Activated B cell treated with CpG ODN at 0.5 μM for 24 hours (primary cell): Measurements from ENCODE around the gene MSL1. TPM values are rescaled to one million over a fixed set of nuclear protein-coding genes. Genes with fewer than 3 reads are reported as not detected.

Source experiments
- ATAC-seq: fragments of 200-7000 bp; cut with Tn5 transposase; one replicate; pipeline ENCODE4 v1.10.0; 2021; ENCODE audit warnings: low read depth, mild to moderate bottlenecking, moderate library complexity
- CTCF ChIA-PET: fragments of 350-600 bp; sonication (Branson Sonifier 250); formaldehyde crosslinking; loops from one replicate; lab custom pipeline; 2021; ENCODE audit warnings: antibody characterized with exemption; lab: Charles Lee
- POLR2A ChIA-PET: fragments of 350-600 bp; sonication (Branson Sonifier 250); formaldehyde crosslinking; loops from one replicate; lab custom pipeline; 2021; ENCODE audit warnings: antibody characterized with exemption; lab: Charles Lee
- DNase-seq: peaks from one replicate; pipeline ENCODE4 v3.0.0; 2022
- H3K27ac Mint-ChIP-seq: one replicate; pipeline ENCODE4 v1.8.0; 2020; ENCODE audit warnings: mixed read lengths
- H3K27me3 Mint-ChIP-seq: one replicate; pipeline ENCODE4 v1.8.0; 2021; ENCODE audit warnings: mixed read lengths
- H3K36me3 Mint-ChIP-seq: one replicate; pipeline ENCODE4 v1.8.0; 2021; ENCODE audit warnings: low read depth, mixed read lengths
- H3K4me1 Mint-ChIP-seq: one replicate; pipeline ENCODE4 v1.8.0; 2021; ENCODE audit warnings: mixed read lengths
- H3K4me3 Mint-ChIP-seq: one replicate; pipeline ENCODE4 v1.8.0; 2020; ENCODE audit warnings: mild to moderate bottlenecking, mixed read lengths
- H3K9me3 Mint-ChIP-seq: one replicate; pipeline ENCODE4 v1.8.0; 2020; ENCODE audit warnings: mixed read lengths
- CTCF ChIP-seq: fragments of 200-600 bp; IDR thresholded peaks from one replicate; pipeline ENCODE4 v1.8.0; 2022; ENCODE audit warnings: antibody characterized with exemption, mild to moderate bottlenecking
- intact Hi-C: fragments of 100-400 bp; cut with micrococcal nuclease; formaldehyde crosslinking; loops from one replicate; pipeline ENCODE4 v1.15.1; 2024
- total RNA-seq: library from RNA; stranded (reverse); gene quantifications from 2 replicates; pipeline ENCODE4 v1.2.3, GENCODE V29; 2022

The MSL1 gene
- total RNA-seq, 1 donor from 2014 or later = 101 TPM

DNA sequence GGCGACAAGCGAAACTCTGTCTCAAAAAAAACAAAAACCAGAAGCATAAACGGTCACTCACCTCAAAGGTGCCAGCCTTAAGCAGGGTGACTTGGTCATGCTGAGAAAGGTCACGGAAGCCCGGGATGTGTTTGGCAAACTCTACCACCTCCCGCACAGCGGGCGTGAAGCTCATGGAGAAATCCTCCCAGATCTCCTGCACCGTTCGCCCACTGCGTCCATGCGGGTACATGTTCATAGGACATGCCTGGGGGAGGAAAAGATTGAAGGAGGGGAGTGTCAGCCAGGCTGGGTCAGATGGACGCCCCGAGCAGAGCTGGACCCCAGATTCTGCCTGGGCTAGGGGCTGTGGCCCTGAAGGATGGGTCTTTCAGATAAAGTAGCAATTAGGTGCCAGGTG lies 26.9 kb upstream of the MSL1 start:
- H3K4me3 Mint-ChIP-seq = no peak overlapping the region
- no peak for ATAC-seq
- no peaks in the 10 kb centered on the region for H3K27me3 Mint-ChIP-seq
- no peak for DNase-seq
- H3K27ac Mint-ChIP-seq = peak overlapping the region; percentile 90
- peaks cover 56% of the 10 kb centered on the region for H3K4me1 Mint-ChIP-seq
- intact Hi-C loops = loop anchor here (5.0 kb wide), 1 partner anchor 1243 kb away; the partner anchor contains the start of gene RPL23
- ChIA-PET CTCF (interaction anchor here (1.7 to 9.1 kb wide), 2 partner anchors 9 to 17 kb away, joined by 9 to 79 read pairs; no protein-coding TSS in a partner anchor), POLR2A (interaction anchor here (1.0 to 7.8 kb wide), 4 partner anchors 15 to 29 kb away, joined by 3 to 113 read pairs (median 6); no protein-coding TSS in a partner anchor)
- no peaks in the 10 kb centered on the region for H3K9me3 Mint-ChIP-seq
- no peak for TF ChIP-seq CTCF
- peaks cover 38% of the 10 kb centered on the region for H3K36me3 Mint-ChIP-seq

DNA sequence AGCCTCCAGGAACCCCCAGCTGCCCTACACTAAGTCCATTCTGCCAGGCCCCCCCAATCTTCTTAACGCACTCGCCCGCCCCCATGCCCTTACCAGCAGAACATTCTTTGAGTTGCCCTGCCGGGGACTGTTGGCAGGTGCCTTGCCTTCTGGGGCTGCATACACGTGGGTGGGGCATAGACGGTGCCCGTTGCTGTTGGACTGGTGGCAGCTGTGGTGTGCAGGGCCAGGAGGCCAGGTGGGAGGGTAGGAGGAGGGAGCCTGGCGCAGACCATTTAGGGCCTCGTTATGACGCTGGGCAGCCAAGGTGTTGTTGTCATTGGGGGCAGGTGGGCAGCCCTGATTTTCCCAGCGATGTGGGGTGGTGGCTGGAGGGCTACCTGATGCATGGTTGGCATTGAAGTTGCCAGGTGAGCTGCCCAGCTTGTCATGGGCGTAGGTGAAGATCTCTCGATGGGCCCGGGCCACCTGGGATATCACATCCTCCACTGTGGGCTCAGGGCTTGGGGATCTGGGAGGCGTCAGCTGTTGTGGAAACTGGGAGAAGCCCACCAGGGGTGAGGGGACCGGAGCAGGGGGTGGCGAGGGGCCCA lies 26.3 kb upstream of the MSL1 start:
- Mint-ChIP-seq H3K36me3 (peaks cover 37% of the 10 kb centered on the region), H3K4me1 (peaks cover 60% of the 10 kb centered on the region), H3K27ac (peak overlapping the region; percentile 90), H3K9me3 (no peaks in the 10 kb centered on the region), H3K27me3 (no peaks in the 10 kb centered on the region), H3K4me3 (peak overlapping the region; percentile 91)
- no peak for TF ChIP-seq CTCF
- ChIA-PET POLR2A (interaction anchor here (0.5 to 7.8 kb wide), 8 partner anchors 11 to 45 kb away, joined by 3 to 113 read pairs (median 4); partner anchors contain the start of gene CASC3), CTCF (interaction anchor here (0.6 to 9.1 kb wide), 4 partner anchors 9 to 69 kb away, joined by 3 to 79 read pairs (median 8); no protein-coding TSS in a partner anchor)
- DNase-seq (no peak), ATAC-seq (no peak)
- intact Hi-C loops = loop anchor here (5.0 kb wide), 1 partner anchor 1243 kb away; the partner anchor contains the start of gene RPL23

GRCh38 chr17:40095944-40096791 lies 25.6 kb upstream of the MSL1 start:
- Mint-ChIP-seq H3K4me1 (peaks cover 68% of the 10 kb centered on the region), H3K27ac (peak overlapping the region; percentile 90), H3K27me3 (no peaks in the 10 kb centered on the region), H3K4me3 (peak overlapping the region; percentile 91), H3K36me3 (peaks cover 37% of the 10 kb centered on the region), H3K9me3 (no peaks in the 10 kb centered on the region)
- intact Hi-C loops = loop anchor here (1.0 to 5.0 kb wide), 5 partner anchors 10 to 1244 kb away; partner anchors contain the start of genes RPL23 and WIPF2
- CTCF ChIA-PET = interaction anchor here (0.6 to 9.1 kb wide), 4 partner anchors 10 to 70 kb away, joined by 3 to 79 read pairs (median 8); no protein-coding TSS in a partner anchor
- peak; percentile 68 for ATAC-seq
- TF ChIP-seq CTCF = no peak
- POLR2A ChIA-PET = interaction anchor here (0.5 to 7.8 kb wide), 10 partner anchors 11 to 1755 kb away, joined by 3 to 113 read pairs (median 5); partner anchors contain the start of gene CASC3
- DNase-seq = peak; percentile 58

DNA sequence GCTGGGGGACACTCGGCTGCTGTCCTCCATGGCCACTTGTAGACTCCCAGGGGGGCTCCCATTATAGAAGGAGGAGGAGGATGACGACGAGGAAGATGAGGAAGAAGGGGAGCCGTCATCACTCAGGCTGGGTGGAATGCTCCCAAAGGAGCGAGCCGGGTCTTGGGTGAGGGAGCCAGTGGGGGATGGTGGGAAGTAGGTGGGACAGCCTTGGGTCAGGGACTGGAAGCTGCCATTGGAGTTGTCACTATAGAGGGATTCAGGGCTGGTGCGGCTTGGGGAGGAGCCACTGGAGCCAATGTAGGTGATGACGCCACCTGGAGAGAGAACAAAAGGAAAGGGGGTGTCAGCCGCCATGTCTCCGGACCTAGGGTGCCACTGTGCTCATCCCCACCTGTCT lies 24.7 kb upstream of the MSL1 start:
- ChIA-PET CTCF (interaction anchor here (1.3 to 9.1 kb wide), 2 partner anchors 15 to 21 kb away, joined by 3 to 79 read pairs; no protein-coding TSS in a partner anchor), POLR2A (interaction anchor here (0.5 to 7.8 kb wide), 4 partner anchors 16 to 1754 kb away, joined by 3 to 113 read pairs (median 9); partner anchors contain the start of gene MSL1)
- ATAC-seq (no peak), DNase-seq (no peak)
- intact Hi-C loops = loop anchor here (2.0 to 5.0 kb wide), 2 partner anchors 226 to 1245 kb away; partner anchors contain the start of gene RPL23
- H3K4me3 Mint-ChIP-seq = peak overlapping the region; percentile 91
- TF ChIP-seq CTCF = no peak
- peak overlapping the region; percentile 90 for H3K27ac Mint-ChIP-seq
- no peaks in the 10 kb centered on the region for H3K9me3 Mint-ChIP-seq
- peaks cover 71% of the 10 kb centered on the region for H3K4me1 Mint-ChIP-seq
- peaks cover 35% of the 10 kb centered on the region for H3K36me3 Mint-ChIP-seq
- H3K27me3 Mint-ChIP-seq = no peaks in the 10 kb centered on the region
